Skeletal muscle tissue (tissue), 4 donors: ENCODE data around the gene MPHOSPH6. TPM values are rescaled to one million over a fixed set of nuclear protein-coding genes. Genes with fewer than 3 reads are reported as not detected.
"Not testable (repeated sequence)": the region's sequence is repeated elsewhere in the genome, so short reads cannot be mapped to it uniquely, and the experiment has no call there.

Experiments
- H3K27ac ChIP-seq: one replicate; pipeline ENCODE4 v1.7.0; 2013; ENCODE audit warnings: mild to moderate bottlenecking, low read depth, low read length, inconsistent platforms
- H3K27me3 ChIP-seq, 3 donors: one replicate each; pipeline ENCODE4 v1.7.0; 2013; ENCODE audit warnings: low read length in 3 of 3; ENCODE audit not compliant: control insufficient read depth in 3 of 3, insufficient read depth in 3 of 3
- H3K36me3 ChIP-seq, 3 donors: one replicate each; pipeline ENCODE4 v1.7.0; 2013; ENCODE audit warnings: low read length in 3 of 3; ENCODE audit not compliant: control insufficient read depth in 3 of 3, insufficient read depth in 3 of 3
- H3K4me1 ChIP-seq, 3 donors: one replicate each; pipeline ENCODE4 v1.7.0; 2013; ENCODE audit warnings: low read length in 3 of 3, mild to moderate bottlenecking in 3 of 3; ENCODE audit not compliant: control insufficient read depth in 3 of 3, insufficient read depth in 3 of 3
- H3K4me3 ChIP-seq, 3 donors: one replicate each; pipeline ENCODE4 v1.7.0; 2013; ENCODE audit warnings: low read length in 3 of 3
- H3K9ac ChIP-seq, 3 donors: one replicate each; pipeline ENCODE4 v1.7.0; 2013; ENCODE audit warnings: low read length in 3 of 3, mild to moderate bottlenecking in 3 of 3, moderate library complexity in 2 of 3, low read depth in 1 of 3
- H3K9me3 ChIP-seq, 3 donors: one replicate each; pipeline ENCODE4 v1.7.0; 2013; ENCODE audit warnings: low read length in 3 of 3; ENCODE audit not compliant: control insufficient read depth in 3 of 3
- total RNA-seq: library from RNA; depleted of rRNA; stranded (reverse); fragments of >200 nt; gene quantifications from one replicate; pipeline ENCODE4 v1.2.3, GENCODE V29; 2014
- donor health status: Osteomylitis.

The MPHOSPH6 gene
- total RNA-seq, 1 donor from 2014 or later: 6.3 TPM

GRCh38 chr16:82134846-82135245 is 35.2 kb downstream of the MPHOSPH6 start:
- Histone ChIP-seq H3K4me3 (no peak overlapping the region), H3K9me3 (no peaks in the 10 kb centered on the region), H3K9ac (no peak overlapping the region), H3K27ac (no peak overlapping the region), H3K27me3 (no peaks in the 10 kb centered on the region), H3K36me3 (peaks cover 0 to 3% (median 0%) of the 10 kb centered on the region in 3 donors), H3K4me1 (no peaks in the 10 kb centered on the region)

GRCh38 chr16:82133798-82134197 is 36.2 kb downstream of the MPHOSPH6 start:
- Histone ChIP-seq H3K9ac (no peak overlapping the region), H3K36me3 (peaks cover 0 to 3% (median 0%) of the 10 kb centered on the region in 3 donors), H3K4me1 (no peaks in the 10 kb centered on the region), H3K9me3 (no peaks in the 10 kb centered on the region), H3K27ac (no peak overlapping the region), H3K4me3 (no peak overlapping the region), H3K27me3 (no peaks in the 10 kb centered on the region)

- Histone ChIP-seq H3K4me1 (no peaks in the 10 kb centered on the region), H3K9ac (no peak overlapping the region), H3K27ac (no peak overlapping the region), H3K9me3 (no peaks in the 10 kb centered on the region), H3K4me3 (no peak overlapping the region), H3K36me3 (no peaks in the 10 kb centered on the region), H3K27me3 (no peaks in the 10 kb centered on the region)
Measured at GRCh38 chr16:82129881-82130280, 40.1 kb downstream of the MPHOSPH6 start.

GRCh38 chr16:82124651-82125050 is 45.4 kb downstream of the MPHOSPH6 start:
- Histone ChIP-seq H3K4me1 (no peaks in the 10 kb centered on the region), H3K9ac (no peak overlapping the region), H3K27ac (no peak overlapping the region), H3K36me3 (no peaks in the 10 kb centered on the region), H3K9me3 (no peaks in the 10 kb centered on the region), H3K27me3 (no peaks in the 10 kb centered on the region), H3K4me3 (no peak overlapping the region)

- no peaks in the 10 kb centered on the region for H3K27me3 ChIP-seq
Measured at GRCh38 chr16:82119405-82119804, 50.6 kb downstream of the MPHOSPH6 start.

GRCh38 chr16:82118749-82119148 is 51.3 kb downstream of the MPHOSPH6 start:
- H3K9me3 ChIP-seq: no peaks in the 10 kb centered on the region
- H3K36me3 ChIP-seq: no peaks in the 10 kb centered on the region
- no peak overlapping the region for H3K4me3 ChIP-seq
- H3K27ac ChIP-seq: no peak overlapping the region
- H3K27me3 ChIP-seq: no peaks in the 10 kb centered on the region
- H3K4me1 ChIP-seq: no peaks in the 10 kb centered on the region
- no peak overlapping the region for H3K9ac ChIP-seq

More at GRCh38 chr16:82119405-82119804, 50.6 kb downstream of the MPHOSPH6 start:
- H3K4me1 ChIP-seq: no peaks in the 10 kb centered on the region
- H3K9ac ChIP-seq: no peak overlapping the region
- H3K36me3 ChIP-seq: no peaks in the 10 kb centered on the region
- H3K27ac ChIP-seq: no peak overlapping the region
- H3K9me3 ChIP-seq: no peaks in the 10 kb centered on the region
- H3K4me3 ChIP-seq: no peak overlapping the region

- no peaks in the 10 kb centered on the region for H3K9me3 ChIP-seq
- no peak overlapping the region for H3K9ac ChIP-seq
- H3K4me1 ChIP-seq: no peaks in the 10 kb centered on the region
- H3K36me3 ChIP-seq: no peaks in the 10 kb centered on the region
- H3K4me3 ChIP-seq: no peak overlapping the region
- H3K27ac ChIP-seq: no peak overlapping the region
- no peaks in the 10 kb centered on the region for H3K27me3 ChIP-seq
Measured at GRCh38 chr16:82116535-82116934, 53.5 kb downstream of the MPHOSPH6 start.

- no peaks in the 10 kb centered on the region for H3K9me3 ChIP-seq
- no peaks in the 10 kb centered on the region for H3K36me3 ChIP-seq
- no peak overlapping the region for H3K27ac ChIP-seq
- H3K4me1 ChIP-seq: no peaks in the 10 kb centered on the region
- no peaks in the 10 kb centered on the region for H3K27me3 ChIP-seq
- no peak overlapping the region for H3K4me3 ChIP-seq
- H3K9ac ChIP-seq: no peak overlapping the region
Measured at GRCh38 chr16:82113741-82114140, 56.3 kb downstream of the MPHOSPH6 start.

- H3K4me3 ChIP-seq: no peak overlapping the region
- no peaks in the 10 kb centered on the region for H3K9me3 ChIP-seq
- no peak overlapping the region for H3K9ac ChIP-seq
- H3K27ac ChIP-seq: no peak overlapping the region
- no peaks in the 10 kb centered on the region for H3K27me3 ChIP-seq
- H3K4me1 ChIP-seq: no peaks in the 10 kb centered on the region
- H3K36me3 ChIP-seq: no peaks in the 10 kb centered on the region
Measured at GRCh38 chr16:82111944-82112343, 58.1 kb downstream of the MPHOSPH6 start.

GRCh38 chr16:82109266-82109665 is 60.8 kb downstream of the MPHOSPH6 start:
- H3K4me3 ChIP-seq, H3K9ac ChIP-seq, H3K9me3 ChIP-seq, H3K27me3 ChIP-seq, H3K36me3 ChIP-seq, H3K27ac ChIP-seq, H3K4me1 ChIP-seq: not testable (repeated sequence)

GRCh38 chr16:82108774-82109173 is 61.2 kb downstream of the MPHOSPH6 start:
- no peak overlapping the region for H3K4me3 ChIP-seq
- H3K4me1 ChIP-seq: no peaks in the 10 kb centered on the region
- no peaks in the 10 kb centered on the region for H3K9me3 ChIP-seq
- H3K27me3 ChIP-seq: no peaks in the 10 kb centered on the region
- H3K36me3 ChIP-seq: no peaks in the 10 kb centered on the region
- no peak overlapping the region for H3K27ac ChIP-seq
- no peak overlapping the region for H3K9ac ChIP-seq
